ENCODE measurements around the gene HMCN1.
"Not testable (repeated sequence)": the region's sequence is repeated elsewhere in the genome, so short reads cannot be mapped to it uniquely, and the experiment has no call there.

GRCh38 chr1:186162895-186163294 is 428.7 kb downstream of the HMCN1 start:
- TF ChIP-seq POLR2A, CTCF (IDR thresholded peaks at IDR 0.05): not testable (repeated sequence)

Measured in stomach (tissue), 4 donors.